GM12801 (cell line): ENCODE results near the gene IRAK1.

Experiments
- CTCF ChIP-seq: IDR thresholded peaks from one replicate; pipeline ENCODE4 v1.5.1; 2011; ENCODE audit warnings: control low read depth; ENCODE audit not compliant: insufficient read length; ENCODE audit errors: extremely low read depth

IRAK1 gene

GRCh38 chrX:153989973-153990655 is 29.6 kb downstream of the IRAK1 start:
- TF ChIP-seq CTCF, result no peak

GRCh38 chrX:153988493-153988892 is 31.2 kb downstream of the IRAK1 start:
- no peak for TF ChIP-seq CTCF

GRCh38 chrX:153984351-153985178 is 35.1 kb downstream of the IRAK1 start:
- TF ChIP-seq CTCF, result no peak

DNA sequence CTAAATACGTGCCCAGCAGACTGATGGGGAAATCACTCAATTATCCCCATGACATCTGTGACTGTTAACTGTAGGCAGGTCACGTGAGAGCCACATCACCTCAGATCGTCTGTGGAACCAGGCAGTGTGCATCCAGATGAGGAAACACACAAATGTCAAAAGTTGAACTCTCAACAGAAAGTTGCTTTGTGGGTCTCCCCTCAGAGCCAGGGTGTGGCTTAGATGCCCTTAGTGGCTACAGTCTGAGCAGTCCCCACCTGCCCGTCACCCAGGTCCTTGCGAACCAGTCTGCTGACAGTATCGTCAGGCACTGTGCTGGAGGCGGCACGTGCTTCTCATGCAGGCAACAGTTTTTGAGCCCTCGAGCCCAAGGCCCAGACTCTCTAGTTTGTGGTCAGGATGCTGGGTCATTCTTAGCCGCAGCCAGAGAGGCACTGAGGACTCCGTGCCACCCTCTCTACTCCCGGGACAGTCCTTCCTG is 36.3 kb downstream of the IRAK1 start:
- no peak for TF ChIP-seq CTCF

- no peak for TF ChIP-seq CTCF
Observed at GRCh38 chrX:153981771-153982533, 37.8 kb downstream of the IRAK1 start.

DNA sequence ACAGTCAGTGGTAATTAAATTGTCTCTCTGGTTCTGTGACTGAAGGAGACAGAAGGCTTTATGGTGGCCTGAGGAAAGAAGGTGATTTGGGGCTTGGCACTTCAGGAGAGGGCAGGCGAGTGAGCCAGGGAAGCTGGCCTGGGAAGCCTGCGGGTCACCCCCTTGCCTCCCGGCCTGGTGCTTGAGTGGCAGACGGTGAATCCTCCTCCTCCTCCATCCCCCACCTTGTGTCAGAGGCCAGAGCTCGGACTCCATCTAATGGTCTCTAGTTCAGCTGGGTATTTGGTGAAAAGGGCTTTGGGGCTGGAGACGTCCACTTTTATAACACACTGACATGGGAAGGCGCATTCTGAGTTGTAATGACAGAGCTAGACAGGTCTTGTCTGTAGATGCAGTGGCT is 38.5 kb downstream of the IRAK1 start:
- TF ChIP-seq CTCF, result no peak

GRCh38 chrX:153974726-153975286 is 44.9 kb downstream of the IRAK1 start:
- TF ChIP-seq CTCF, result no peak
